ENCODE measurements around the gene C20orf144.

DNA sequence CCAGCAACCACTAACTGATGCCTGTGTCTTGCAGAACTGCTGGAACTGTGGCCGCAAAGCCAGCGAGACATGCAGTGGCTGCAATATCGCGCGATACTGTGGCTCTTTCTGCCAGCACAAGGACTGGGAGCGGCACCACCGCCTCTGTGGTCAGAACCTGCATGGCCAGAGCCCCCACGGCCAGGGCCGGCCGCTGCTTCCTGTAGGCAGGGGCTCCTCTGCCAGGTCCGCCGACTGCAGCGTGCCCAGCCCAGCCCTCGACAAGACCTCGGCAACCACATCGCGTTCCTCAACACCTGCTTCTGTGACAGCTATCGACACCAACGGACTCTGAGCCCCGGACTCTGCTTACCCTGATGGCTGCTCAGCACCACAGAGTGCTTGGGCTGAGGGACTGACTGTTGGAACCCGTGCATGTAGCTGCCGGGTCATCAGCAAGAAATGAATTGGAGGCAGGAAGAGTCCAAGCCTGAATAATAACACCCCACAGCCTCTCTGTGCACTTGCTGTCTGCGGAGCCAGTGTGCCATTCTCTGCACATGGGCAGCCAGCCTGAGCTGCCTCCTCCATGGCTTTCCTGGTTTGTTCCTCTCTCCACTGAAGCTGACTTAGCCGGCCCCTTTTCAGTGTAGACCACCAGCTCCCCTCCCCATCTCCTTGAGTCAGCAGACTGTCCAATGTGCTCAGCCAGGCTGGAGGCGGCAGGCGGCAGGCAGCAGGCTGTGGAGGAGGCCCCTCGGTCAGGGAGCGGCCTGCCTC lies 17.6 kb upstream of the C20orf144 start:
- TF ChIP-seq POLR2AphosphoS5 (IDR thresholded peaks at IDR 0.05) (no peak), EP300 (IDR thresholded peaks at IDR 0.05; ENCODE audit: low read depth) (no peak), POLR2A (IDR thresholded peaks at IDR 0.05) (no peak)
- TF ChIP-seq, protein P1, sequence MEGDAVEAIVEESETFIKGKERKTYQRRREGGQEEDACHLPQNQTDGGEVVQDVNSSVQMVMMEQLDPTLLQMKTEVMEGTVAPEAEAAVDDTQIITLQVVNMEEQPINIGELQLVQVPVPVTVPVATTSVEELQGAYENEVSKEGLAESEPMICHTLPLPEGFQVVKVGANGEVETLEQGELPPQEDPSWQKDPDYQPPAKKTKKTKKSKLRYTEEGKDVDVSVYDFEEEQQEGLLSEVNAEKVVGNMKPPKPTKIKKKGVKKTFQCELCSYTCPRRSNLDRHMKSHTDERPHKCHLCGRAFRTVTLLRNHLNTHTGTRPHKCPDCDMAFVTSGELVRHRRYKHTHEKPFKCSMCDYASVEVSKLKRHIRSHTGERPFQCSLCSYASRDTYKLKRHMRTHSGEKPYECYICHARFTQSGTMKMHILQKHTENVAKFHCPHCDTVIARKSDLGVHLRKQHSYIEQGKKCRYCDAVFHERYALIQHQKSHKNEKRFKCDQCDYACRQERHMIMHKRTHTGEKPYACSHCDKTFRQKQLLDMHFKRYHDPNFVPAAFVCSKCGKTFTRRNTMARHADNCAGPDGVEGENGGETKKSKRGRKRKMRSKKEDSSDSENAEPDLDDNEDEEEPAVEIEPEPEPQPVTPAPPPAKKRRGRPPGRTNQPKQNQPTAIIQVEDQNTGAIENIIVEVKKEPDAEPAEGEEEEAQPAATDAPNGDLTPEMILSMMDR (IDR thresholded peaks at IDR 0.05), result no peak

Data from transverse colon (tissue), 4 donors.